OCI-M1 (cell line): ENCODE results near the gene CERK.

Experiments
- DNase-seq: peaks from one replicate; lab custom pipeline; 2025; lab: John Stamatoyannopoulos, UW

The CERK gene

GRCh38 chr22:46764779-46765485, 26.9 kb upstream of the CERK start:
- DNase-seq: no peak

- no peak for DNase-seq
These were observed 26.2 kb upstream of the CERK start for GRCh38 chr22:46764140-46764680.

GRCh38 chr22:46763051-46763705, 25.1 kb upstream of the CERK start:
- peak; percentile 43 for DNase-seq

GRCh38 chr22:46762238-46763050, 24.4 kb upstream of the CERK start, which contains the start of gene TBC1D22A:
TBC1D22A (plus strand) TSS chr22:46762650; CDS start chr22:46762787, 137 bp downstream.
- peak; percentile 96 for DNase-seq

- no peak for DNase-seq
These were observed 23.6 kb upstream of the CERK start for GRCh38 chr22:46761539-46762237.

GRCh38 chr22:46761017-46761416, 23.0 kb upstream of the CERK start:
- DNase-seq: no peak

- DNase-seq: peak; percentile 65
These were observed 20.8 kb upstream of the CERK start for GRCh38 chr22:46758867-46759290.

GRCh38 chr22:46758121-46758520, 20.1 kb upstream of the CERK start:
- DNase-seq: no peak

GRCh38 chr22:46757104-46757503, 19.1 kb upstream of the CERK start:
- no peak for DNase-seq

GRCh38 chr22:46756097-46756496, 18.0 kb upstream of the CERK start:
- DNase-seq: no peak

- DNase-seq: no peak
These were observed 17.5 kb upstream of the CERK start for GRCh38 chr22:46755525-46755924.

GRCh38 chr22:46754826-46755225, 16.8 kb upstream of the CERK start:
- DNase-seq: no peak

- DNase-seq: peak; percentile 65
These were observed 16.2 kb upstream of the CERK start for GRCh38 chr22:46754110-46754799.

- DNase-seq: no peak
These were observed 15.7 kb upstream of the CERK start for GRCh38 chr22:46753761-46754109.

GRCh38 chr22:46753360-46753759, 15.3 kb upstream of the CERK start:
- DNase-seq: no peak

GRCh38 chr22:46752988-46753310, 14.9 kb upstream of the CERK start:
- no peak for DNase-seq

GRCh38 chr22:46752286-46752987, 14.4 kb upstream of the CERK start:
- no peak for DNase-seq

GRCh38 chr22:46750863-46751443, 12.9 kb upstream of the CERK start:
- no peak for DNase-seq

GRCh38 chr22:46750530-46750800, 12.4 kb upstream of the CERK start:
- DNase-seq: no peak

GRCh38 chr22:46749682-46750529, 11.9 kb upstream of the CERK start:
- no peak for DNase-seq
